ENCODE results near the gene PDK1. TPM values are rescaled to one million over a fixed set of nuclear protein-coding genes. Genes with fewer than 3 reads are reported as not detected.

Gene PDK1
- total RNA-seq, 1 experiment from 2014 or later, result 74.7 TPM

DNA sequence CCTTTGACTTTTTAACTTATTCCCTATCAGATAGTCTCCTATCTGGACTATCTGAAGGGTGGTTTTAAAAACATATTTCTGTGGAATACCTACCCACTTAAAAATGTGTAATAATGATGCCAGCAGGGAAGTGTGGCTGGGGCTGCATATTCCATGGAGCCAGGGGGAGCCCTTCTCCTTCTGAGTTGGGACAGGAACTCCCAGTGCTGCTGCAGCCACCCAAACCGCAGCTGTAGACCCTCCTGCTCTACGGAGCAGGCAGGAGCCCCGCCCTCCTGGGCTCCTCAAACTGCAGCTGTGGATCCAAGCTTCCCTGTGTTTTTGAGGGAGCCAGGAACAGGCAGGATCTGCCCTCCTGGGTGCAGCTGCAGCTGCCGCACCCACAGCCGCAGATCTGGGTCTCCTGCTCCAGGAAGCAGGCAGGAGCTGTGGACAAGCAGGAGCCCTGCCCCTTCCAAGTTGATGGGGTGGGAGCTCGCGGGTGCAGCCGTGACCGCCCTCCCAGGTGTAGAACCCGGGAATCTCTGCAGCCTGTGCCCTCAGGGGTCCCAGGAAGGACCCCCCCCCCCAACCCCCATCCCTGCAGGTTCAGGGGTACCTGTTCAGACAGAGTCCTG lies 57.8 kb downstream of the PDK1 start:
- H4K8ac ChIP-seq (replicated peaks; ENCODE audit: insufficient read length, low read depth, low read length), result no peak overlapping the region
- Mint-ChIP-seq H3K27ac (no peak overlapping the region; a peak in 1 of 7 replicates), H3K36me3 (ENCODE audit: insufficient read depth in 1 of 3, low read depth in 3 of 3) (peaks cover 7 to 30% (median 11%) of the 10 kb centered on the region in 3 experiments; a peak in 6 of 7 replicates), H3K4me3 (no peak overlapping the region), H3K9me3 (no peaks in the 10 kb centered on the region), H3K4me1 (peaks cover 0 to 4% of the 10 kb centered on the region in 2 experiments; a peak in 1 of 4 replicates), H3K27me3 (ENCODE audit: low read depth) (no peaks in the 10 kb centered on the region)
- no peaks in the 10 kb centered on the region for H3K4me1 ChIP-seq (ENCODE audit: insufficient read depth, low read length)
- no peak overlapping the region for H2BK12ac ChIP-seq (ENCODE audit: insufficient read length, low read depth, low read length)
- H3K56ac ChIP-seq (ENCODE audit: insufficient read length, low read depth, low read length), result no peak overlapping the region
- no peaks in the 10 kb centered on the region for H3K27me3 ChIP-seq (ENCODE audit: insufficient read depth, low read length)
- H3K9ac ChIP-seq (ENCODE audit: extremely low read depth, insufficient read length, low read length), result no peak overlapping the region
- no peaks in the 10 kb centered on the region for H4K20me1 ChIP-seq (ENCODE audit: control insufficient read depth, insufficient read depth, insufficient read length)
- TF ChIP-seq, protein P1, sequence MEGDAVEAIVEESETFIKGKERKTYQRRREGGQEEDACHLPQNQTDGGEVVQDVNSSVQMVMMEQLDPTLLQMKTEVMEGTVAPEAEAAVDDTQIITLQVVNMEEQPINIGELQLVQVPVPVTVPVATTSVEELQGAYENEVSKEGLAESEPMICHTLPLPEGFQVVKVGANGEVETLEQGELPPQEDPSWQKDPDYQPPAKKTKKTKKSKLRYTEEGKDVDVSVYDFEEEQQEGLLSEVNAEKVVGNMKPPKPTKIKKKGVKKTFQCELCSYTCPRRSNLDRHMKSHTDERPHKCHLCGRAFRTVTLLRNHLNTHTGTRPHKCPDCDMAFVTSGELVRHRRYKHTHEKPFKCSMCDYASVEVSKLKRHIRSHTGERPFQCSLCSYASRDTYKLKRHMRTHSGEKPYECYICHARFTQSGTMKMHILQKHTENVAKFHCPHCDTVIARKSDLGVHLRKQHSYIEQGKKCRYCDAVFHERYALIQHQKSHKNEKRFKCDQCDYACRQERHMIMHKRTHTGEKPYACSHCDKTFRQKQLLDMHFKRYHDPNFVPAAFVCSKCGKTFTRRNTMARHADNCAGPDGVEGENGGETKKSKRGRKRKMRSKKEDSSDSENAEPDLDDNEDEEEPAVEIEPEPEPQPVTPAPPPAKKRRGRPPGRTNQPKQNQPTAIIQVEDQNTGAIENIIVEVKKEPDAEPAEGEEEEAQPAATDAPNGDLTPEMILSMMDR (conservative IDR thresholded peaks at IDR 0.05), result peak; percentile 32; the same call in 2 of the 3 replicates
- H2BK20ac ChIP-seq (ENCODE audit: low read depth, low read length, poor library complexity, severe bottlenecking), result no peak overlapping the region
- no peak overlapping the region for H2AK5ac ChIP-seq (ENCODE audit: insufficient read length, low read length)
- no peak overlapping the region for H4K91ac ChIP-seq (ENCODE audit: insufficient read length, low read depth, low read length)
- H3K23ac ChIP-seq (ENCODE audit: insufficient read length, low read depth, low read length), result no peak overlapping the region
- H3K4ac ChIP-seq (ENCODE audit: low read depth, low read length), result no peak overlapping the region
- no peak overlapping the region for H3K18ac ChIP-seq (ENCODE audit: insufficient read length, low read depth, low read length)
- no peak overlapping the region for H2BK15ac ChIP-seq (ENCODE audit: low read depth, low read length)
- peak; percentile 33 for DNase-seq
- no CpG with 5 or more reads among the region's 10 CpGs for WGBS (ENCODE audit: extremely low coverage, insufficient read length, low lambda C conversion rate)
- no peaks in the 10 kb centered on the region for H3K9me3 ChIP-seq (ENCODE audit: control insufficient read depth, low read depth, low read length)
- H3T11ph ChIP-seq (ENCODE audit: low read length), result no peak overlapping the region
- H3K14ac ChIP-seq (ENCODE audit: insufficient read depth, low read length), result no peak overlapping the region
- H4K5ac ChIP-seq (ENCODE audit: insufficient read length, low read depth, low read length), result no peak overlapping the region
- H3K4me2 ChIP-seq (ENCODE audit: insufficient read depth, insufficient read length, low read length), result no peak overlapping the region
- no peaks in the 10 kb centered on the region for H3K79me1 ChIP-seq (ENCODE audit: insufficient read depth, low read depth, low read length, poor library complexity, severe bottlenecking)
- H2AFZ ChIP-seq (ENCODE audit: low read length), result no peak overlapping the region
- H3K27ac ChIP-seq (ENCODE audit: insufficient read length, low read depth, low read length), result no peak overlapping the region
- no peaks in the 10 kb centered on the region for H3K23me2 ChIP-seq (ENCODE audit: insufficient read length, low read depth, low read length, poor library complexity, severe bottlenecking)
- no peak overlapping the region for H2BK5ac ChIP-seq (ENCODE audit: insufficient read length, low read length)
- no peak overlapping the region for H2BK120ac ChIP-seq (ENCODE audit: low read depth, low read length, poor library complexity, severe bottlenecking)
- H3K79me2 ChIP-seq (ENCODE audit: insufficient read depth, low read length), result no peaks in the 10 kb centered on the region
